Fibroblast of the aortic adventitia (primary cell): ENCODE measurements around the gene IGF1R. TPM values are rescaled to one million over a fixed set of nuclear protein-coding genes. Genes with fewer than 3 reads are reported as not detected.

Source experiments
- DNase-seq: peaks from one replicate; pipeline ENCODE4 v3.0.0-alpha.2; 2010; ENCODE audit warnings: low read depth
- H3K4me3 ChIP-seq: 2 replicates; pipeline ENCODE4 v1.5.1; 2011; ENCODE audit warnings: low read depth, mild to moderate bottlenecking, control low read depth, low read length, moderate library complexity
- total RNA-seq: library from RNA; depleted of rRNA; stranded (reverse); fragments of >200 nt; gene quantifications from 2 replicates; pipeline ENCODE4 v1.2.3, GENCODE V29; 2012; ENCODE audit warnings: low replicate concordance
- TF ChIP-seq, protein P1 (sequence below): IDR thresholded peaks from 2 replicates; pipeline ENCODE4 v1.5.1; 2011; ENCODE audit warnings: mild to moderate bottlenecking, low read length, control low read depth, inconsistent platforms; ENCODE audit not compliant: insufficient read depth

The IGF1R gene
- total RNA-seq, 1 donor = 45.6 TPM

DNA sequence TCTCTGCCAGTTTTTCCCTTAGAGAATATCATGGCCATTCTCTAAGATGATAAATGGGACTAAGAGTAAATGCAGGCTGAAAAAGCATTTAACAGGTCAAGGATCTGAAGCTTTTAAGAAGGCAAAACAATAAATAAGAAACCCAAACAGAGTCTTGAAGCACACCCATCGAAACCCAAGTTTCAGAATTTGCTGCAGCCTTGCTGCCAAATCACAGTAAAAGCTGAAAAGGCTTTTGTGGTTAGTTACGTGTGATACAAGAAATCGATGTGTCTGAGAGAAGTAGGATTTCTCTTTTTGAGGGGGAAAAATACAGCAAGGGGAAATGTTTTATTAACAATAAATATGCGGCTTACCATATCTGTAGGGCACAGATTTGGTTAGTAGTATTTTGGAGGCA, 92.0 kb downstream of the IGF1R start:
- DNase-seq = no peak
- H3K4me3 ChIP-seq = no peak overlapping the region
- TF ChIP-seq, protein P1, sequence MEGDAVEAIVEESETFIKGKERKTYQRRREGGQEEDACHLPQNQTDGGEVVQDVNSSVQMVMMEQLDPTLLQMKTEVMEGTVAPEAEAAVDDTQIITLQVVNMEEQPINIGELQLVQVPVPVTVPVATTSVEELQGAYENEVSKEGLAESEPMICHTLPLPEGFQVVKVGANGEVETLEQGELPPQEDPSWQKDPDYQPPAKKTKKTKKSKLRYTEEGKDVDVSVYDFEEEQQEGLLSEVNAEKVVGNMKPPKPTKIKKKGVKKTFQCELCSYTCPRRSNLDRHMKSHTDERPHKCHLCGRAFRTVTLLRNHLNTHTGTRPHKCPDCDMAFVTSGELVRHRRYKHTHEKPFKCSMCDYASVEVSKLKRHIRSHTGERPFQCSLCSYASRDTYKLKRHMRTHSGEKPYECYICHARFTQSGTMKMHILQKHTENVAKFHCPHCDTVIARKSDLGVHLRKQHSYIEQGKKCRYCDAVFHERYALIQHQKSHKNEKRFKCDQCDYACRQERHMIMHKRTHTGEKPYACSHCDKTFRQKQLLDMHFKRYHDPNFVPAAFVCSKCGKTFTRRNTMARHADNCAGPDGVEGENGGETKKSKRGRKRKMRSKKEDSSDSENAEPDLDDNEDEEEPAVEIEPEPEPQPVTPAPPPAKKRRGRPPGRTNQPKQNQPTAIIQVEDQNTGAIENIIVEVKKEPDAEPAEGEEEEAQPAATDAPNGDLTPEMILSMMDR = no peak

DNA sequence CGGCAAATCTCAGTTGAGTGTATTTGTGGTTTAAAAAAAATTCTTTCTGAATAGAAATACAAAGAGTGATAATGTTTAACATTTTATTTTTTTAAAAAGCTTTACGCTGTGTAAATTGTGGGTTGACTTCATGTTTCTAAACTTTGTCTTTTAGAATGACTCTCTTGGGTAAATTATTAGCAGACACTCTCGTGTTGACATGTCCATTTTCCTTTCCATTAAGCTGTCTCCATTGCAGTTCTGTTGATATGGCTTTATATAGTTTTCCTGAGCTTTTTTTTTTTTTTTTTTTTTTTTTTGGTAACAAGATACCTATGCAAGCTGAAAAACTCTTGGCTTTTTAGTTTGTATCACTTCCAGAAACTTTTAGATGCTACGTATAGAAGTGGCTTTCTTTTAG, 92.6 kb downstream of the IGF1R start:
- no peak for DNase-seq
- TF ChIP-seq, protein P1 = no peak
- H3K4me3 ChIP-seq = no peak overlapping the region

DNA sequence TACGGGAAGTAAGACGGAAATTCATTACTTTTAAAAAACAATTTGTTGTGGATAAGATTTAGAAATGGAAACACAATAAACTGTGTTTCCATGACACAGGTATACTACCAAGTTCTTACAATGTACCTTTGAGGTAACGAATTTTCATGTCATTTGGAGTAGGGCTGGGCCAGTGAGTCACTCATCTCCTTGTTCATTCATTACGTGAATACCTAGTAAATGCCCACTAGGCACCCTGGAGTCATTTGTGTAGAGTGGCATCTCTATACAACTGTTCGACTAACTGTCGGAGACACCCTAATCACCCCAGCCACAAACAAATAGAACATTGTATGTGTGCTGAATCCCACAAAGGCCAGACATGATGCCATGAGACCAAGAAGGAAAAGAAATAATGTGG, 94.8 kb downstream of the IGF1R start:
- DNase-seq = no peak
- H3K4me3 ChIP-seq = no peak overlapping the region
- TF ChIP-seq, protein P1 = no peak

DNA sequence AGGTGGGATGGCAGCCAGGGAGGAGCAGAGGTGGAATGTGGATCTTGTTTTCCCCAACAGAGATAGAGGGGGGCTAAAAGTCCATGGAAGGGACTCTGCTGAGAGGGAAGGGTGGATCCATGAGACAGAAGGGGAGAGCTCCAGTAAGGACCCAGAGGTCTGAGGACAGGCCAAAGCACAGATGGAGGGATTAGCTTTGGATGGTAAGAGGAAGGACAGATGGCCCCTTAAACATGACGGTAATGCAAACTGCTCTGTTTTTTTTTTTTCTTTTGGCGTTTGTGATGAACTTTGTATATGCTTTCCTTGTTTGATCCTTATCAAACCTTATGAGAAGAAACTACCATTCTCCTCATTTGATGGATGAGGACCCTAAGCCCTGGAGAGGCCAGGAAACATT, 96.2 kb downstream of the IGF1R start:
- no peak for DNase-seq
- no peak overlapping the region for H3K4me3 ChIP-seq
- TF ChIP-seq, protein P1 = no peak

DNA sequence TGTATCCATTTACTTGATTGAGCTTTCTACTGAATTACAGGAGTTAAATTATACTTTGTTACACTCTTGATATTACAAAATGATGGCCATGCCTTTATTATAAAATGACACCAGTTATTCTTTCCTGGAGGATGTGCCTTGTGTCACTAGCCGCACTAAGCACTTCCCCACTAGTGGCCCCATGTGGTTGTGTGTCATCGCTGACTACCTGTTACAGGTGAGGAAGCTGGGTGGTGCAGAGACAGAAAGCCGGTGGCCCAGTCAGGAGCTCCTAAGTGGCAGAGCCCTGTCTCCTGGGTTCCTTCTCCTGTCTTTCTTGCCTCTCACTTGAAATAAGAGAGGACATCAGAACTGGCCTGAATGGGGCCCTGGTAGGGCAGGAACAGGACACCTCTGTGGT, 96.8 kb downstream of the IGF1R start:
- TF ChIP-seq, protein P1 = no peak
- H3K4me3 ChIP-seq = no peak overlapping the region
- no peak for DNase-seq

DNA sequence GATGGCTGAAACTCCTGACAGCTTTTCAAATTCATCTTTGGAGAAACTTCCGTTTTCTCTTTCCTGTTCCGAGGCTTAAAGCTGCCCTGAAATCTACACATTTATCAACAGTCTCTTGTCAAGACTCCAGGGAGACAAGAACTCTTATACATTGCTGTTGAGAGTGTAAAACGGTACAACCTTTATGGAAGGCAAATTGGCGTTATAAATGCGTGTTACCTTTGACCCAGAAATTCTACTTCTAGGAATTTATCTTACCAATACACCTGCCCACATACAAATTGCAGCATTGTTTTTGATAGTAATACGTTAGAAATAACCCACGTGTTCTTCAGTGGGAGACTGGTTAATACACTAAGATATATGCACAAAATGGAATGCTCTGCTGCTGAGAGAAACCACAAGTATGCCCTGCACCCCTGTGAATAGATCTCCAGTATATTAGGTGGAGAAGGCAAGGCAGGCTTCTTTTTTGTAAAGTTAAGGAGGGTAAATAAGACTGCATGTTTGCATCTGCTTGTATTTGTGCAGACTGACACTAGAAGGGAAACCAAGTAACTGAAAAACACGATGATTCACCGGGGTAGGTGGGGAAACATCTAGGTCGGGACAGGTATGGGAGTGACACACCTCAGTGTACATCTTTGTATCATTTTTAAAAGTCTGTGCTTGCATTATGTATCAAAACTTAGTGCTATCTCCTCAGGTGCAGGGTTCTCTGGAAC, 97.5 kb downstream of the IGF1R start:
- TF ChIP-seq, protein P1 = no peak
- DNase-seq = no peak
- no peak overlapping the region for H3K4me3 ChIP-seq
